WI38 (cell line): ENCODE results near the gene GUCA2B.

Source experiments
- H3K4me3 ChIP-seq: 2 replicates; pipeline ENCODE4 v1.5.1; 2011; ENCODE audit warnings: low read depth, mild to moderate bottlenecking, control low read depth, low read length
- TF ChIP-seq, protein P1 (sequence below): IDR thresholded peaks from 2 replicates; pipeline ENCODE4 v1.5.1; 2012; ENCODE audit warnings: low read depth, mild to moderate bottlenecking, control low read depth, low read length

Gene GUCA2B

DNA sequence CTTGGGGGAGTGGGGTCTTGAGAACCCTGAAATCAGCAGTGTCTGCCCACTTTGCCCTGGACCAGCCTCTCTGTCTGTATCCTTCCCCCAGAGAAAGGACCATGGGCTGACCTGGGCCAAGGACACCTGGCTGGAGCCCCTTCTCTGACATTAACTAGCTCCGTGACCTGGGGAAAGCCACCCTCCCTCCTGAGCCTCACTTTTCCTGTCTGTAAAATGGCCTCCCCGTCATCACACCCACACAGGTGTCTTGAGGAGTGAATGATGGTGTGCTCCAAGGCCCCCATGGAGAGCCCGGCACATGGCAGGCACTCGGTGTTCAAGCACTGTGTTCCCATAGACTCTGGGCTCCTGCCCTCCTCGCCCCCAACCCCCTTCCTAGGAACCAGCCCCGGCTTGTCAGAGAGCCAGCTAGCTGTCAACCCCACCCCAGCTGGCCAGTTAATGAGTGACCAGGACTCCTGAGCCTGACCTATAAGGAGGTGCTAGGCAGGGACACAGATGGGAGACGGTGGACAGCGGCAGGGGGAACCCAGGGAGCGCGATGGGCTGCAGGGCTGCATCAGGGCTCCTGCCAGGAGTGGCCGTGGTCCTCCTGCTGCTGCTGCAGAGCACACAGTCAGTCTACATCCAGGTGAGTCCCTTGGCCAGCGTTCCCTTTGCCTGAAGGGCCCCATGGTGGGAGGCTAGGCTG is at the start of gene GUCA2B:
TSS of gene GUCA2B (plus strand) at position 504 of the 694 bp plus-strand sequence. CDS start at position 545, 41 bp downstream.
- no peak within 1 kb of the TSS for H3K4me3 ChIP-seq
- TF ChIP-seq, protein P1, sequence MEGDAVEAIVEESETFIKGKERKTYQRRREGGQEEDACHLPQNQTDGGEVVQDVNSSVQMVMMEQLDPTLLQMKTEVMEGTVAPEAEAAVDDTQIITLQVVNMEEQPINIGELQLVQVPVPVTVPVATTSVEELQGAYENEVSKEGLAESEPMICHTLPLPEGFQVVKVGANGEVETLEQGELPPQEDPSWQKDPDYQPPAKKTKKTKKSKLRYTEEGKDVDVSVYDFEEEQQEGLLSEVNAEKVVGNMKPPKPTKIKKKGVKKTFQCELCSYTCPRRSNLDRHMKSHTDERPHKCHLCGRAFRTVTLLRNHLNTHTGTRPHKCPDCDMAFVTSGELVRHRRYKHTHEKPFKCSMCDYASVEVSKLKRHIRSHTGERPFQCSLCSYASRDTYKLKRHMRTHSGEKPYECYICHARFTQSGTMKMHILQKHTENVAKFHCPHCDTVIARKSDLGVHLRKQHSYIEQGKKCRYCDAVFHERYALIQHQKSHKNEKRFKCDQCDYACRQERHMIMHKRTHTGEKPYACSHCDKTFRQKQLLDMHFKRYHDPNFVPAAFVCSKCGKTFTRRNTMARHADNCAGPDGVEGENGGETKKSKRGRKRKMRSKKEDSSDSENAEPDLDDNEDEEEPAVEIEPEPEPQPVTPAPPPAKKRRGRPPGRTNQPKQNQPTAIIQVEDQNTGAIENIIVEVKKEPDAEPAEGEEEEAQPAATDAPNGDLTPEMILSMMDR, result no peak

- H3K4me3 ChIP-seq, result no peak overlapping the region
- TF ChIP-seq, protein P1, result no peak
Observed at GRCh38 chr1:42105025-42105424, 48.2 kb upstream of the GUCA2B start.

- no peak overlapping the region for H3K4me3 ChIP-seq
- TF ChIP-seq, protein P1, result no peak
Observed at GRCh38 chr1:42108309-42108708, 44.9 kb upstream of the GUCA2B start.

GRCh38 chr1:42109600-42109999 is 43.6 kb upstream of the GUCA2B start:
- no peak overlapping the region for H3K4me3 ChIP-seq
- TF ChIP-seq, protein P1, result no peak

GRCh38 chr1:42114229-42114628 is 39.0 kb upstream of the GUCA2B start:
- no peak overlapping the region for H3K4me3 ChIP-seq

DNA sequence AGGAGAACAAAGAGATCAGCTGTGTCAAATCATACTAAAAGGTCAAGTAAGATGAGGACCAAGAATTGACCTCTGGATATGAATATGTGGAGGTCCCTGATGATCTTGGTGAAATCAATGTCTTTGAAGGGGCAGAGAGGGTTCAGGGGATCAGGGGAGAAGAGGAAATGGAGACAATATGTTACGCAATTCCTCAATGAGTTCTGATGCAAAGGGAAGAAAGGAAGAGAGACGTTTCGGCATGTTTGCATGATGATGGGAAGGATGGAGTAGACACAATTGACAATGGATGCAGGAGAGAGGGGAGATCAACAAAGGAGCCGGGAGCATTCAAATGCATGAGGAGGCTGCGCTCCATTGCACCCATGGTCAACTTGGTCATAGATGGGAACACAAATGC is 36.0 kb upstream of the GUCA2B start:
- no peak overlapping the region for H3K4me3 ChIP-seq
- TF ChIP-seq, protein P1, result no peak

More at GRCh38 chr1:42114229-42114628, 39.0 kb upstream of the GUCA2B start:
- TF ChIP-seq, protein P1, result no peak

GRCh38 chr1:42118125-42118524 is 35.1 kb upstream of the GUCA2B start:
- H3K4me3 ChIP-seq, result no peak overlapping the region
- TF ChIP-seq, protein P1, result no peak
